HG03064 (cell line): Measurements from ENCODE around the gene HOXC5.
A peak's percentile ranks its signal among the peaks of the same experiment; 100 is the strongest.

Source experiments
- ATAC-seq: cut with Tn5 transposase; IDR thresholded peaks from one replicate; pipeline ENCODE4 v1.9.1; 2021; ENCODE audit warnings: low read depth; ENCODE audit not compliant: unreplicated experiment

HOXC5 gene

GRCh38 chr12:54006559-54007220 lies 26.2 kb upstream of the HOXC5 start:
- no peak for ATAC-seq

DNA sequence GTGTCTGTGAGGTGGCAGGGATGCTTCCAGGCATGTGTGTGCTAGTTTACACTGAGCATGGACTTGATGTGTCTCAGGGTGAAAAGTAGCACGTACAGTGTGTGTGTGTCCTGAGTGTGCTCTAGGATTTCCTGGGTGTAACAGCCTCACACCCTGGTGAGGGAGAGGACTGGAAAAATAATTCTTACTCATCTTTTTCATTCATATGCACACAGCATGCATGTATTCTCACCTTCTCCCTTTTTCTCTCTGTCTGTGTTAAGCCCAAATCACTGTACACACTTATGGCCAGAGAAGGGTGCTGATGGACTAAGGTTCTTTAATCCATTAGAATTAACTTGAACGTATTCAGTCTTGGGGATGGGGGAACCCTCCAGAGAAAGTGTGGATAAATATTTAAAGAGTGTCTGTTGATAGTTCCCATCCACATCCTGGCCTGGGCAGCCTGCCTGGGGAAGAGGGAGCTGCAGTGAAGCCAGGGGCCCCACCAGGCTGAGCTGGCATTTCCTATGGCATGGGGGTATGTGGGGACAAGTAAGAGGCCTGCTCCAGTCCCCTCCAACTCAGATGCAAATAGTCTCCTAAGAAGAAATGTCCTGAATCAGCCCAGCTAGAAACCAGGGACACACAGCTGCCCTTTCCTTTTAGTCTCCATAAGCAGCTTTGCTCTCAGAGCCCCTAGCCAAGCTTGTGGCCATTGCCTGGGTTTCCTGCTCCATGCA lies 25.2 kb upstream of the HOXC5 start:
- no peak for ATAC-seq

DNA sequence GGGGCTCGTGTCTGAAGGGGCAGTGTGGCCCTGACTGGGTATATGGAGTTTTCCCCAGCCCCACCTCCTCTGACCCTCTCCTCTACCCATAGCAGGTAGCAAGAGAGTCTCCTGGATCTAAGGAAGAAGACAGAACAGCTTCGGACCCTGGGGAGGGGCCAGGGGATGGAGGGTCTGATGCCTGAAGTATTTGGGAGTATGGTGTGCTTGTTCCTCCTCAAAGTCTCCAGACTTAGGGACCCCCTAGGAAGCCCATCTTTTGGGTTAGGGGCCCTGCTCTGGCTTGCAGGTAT lies 24.6 kb upstream of the HOXC5 start:
- ATAC-seq, result no peak

- no peak for ATAC-seq
Observed at GRCh38 chr12:54009171-54010052, 23.4 kb upstream of the HOXC5 start.

DNA sequence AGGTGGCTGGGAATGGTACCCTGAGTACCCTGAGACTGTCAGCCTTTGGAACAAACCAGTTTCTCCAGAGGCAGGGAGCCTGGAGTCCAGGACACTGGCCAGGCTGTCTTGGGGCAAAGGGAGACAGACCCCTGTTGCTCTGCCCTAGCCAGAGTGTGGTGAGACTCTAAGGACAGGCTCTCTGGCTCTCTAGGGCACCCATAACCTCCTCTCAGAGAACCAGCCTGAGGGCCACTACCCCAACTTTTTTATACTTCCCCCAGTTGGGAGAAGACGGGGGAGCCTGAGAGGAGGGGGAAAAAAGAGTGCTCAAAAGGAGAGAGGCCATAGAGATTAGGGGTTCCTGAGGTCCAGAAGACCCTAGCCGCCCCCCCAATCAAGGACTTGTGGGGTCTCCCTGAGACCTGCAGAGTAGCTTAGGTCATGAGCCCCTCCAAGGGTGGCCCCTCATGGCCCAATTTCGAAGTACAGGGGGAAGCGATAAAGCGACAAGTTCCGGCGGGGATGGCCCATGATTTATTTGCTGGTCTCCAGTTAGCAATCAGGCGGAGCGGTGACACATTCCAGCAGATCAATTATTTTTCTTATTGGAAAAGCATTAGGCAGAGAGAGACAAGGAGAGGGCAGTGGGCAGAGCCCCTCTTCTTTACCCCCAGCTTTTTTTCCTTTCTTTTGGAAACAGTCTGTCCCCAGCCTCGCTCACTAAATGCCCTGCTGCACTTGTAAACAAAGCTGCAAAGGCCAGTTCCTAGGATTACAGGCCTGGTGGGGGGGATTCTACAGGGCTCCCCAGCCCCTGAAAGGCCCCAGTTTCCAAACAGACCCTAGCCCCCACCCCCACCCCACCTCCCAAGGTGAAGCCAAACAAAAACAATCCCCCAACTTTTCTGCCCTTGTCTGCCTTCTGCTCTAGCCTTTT lies 22.5 kb upstream of the HOXC5 start:
- no peak for ATAC-seq

DNA sequence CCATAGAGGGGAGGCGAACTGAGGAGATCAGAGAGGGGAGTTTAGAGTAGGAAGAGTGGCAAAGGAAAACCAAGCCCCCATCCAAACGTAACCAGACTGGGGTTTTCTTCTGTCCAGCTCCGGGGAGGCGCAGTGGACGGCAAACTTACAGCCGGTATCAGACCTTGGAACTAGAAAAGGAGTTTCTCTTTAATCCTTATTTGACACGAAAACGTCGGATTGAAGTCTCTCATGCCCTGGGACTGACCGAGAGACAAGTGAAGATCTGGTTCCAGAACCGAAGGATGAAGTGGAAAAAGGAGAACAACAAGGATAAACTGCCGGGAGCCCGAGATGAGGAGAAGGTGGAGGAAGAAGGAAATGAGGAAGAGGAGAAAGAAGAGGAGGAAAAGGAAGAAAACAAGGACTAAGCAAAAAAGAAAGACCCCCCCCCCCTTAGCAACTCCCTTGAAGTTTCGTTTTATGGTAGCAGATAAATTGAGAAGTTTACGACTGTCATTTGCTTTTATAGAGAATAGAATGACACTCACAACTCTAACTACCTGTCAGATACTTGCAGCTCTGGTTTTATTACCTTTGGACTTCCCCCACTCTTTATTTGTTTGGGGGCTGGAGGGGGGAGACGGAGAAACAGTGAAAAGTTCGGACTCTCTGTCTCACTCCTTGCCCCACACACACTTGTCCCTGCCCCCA lies 21.7 kb upstream of the HOXC5 start:
- no peak for ATAC-seq

DNA sequence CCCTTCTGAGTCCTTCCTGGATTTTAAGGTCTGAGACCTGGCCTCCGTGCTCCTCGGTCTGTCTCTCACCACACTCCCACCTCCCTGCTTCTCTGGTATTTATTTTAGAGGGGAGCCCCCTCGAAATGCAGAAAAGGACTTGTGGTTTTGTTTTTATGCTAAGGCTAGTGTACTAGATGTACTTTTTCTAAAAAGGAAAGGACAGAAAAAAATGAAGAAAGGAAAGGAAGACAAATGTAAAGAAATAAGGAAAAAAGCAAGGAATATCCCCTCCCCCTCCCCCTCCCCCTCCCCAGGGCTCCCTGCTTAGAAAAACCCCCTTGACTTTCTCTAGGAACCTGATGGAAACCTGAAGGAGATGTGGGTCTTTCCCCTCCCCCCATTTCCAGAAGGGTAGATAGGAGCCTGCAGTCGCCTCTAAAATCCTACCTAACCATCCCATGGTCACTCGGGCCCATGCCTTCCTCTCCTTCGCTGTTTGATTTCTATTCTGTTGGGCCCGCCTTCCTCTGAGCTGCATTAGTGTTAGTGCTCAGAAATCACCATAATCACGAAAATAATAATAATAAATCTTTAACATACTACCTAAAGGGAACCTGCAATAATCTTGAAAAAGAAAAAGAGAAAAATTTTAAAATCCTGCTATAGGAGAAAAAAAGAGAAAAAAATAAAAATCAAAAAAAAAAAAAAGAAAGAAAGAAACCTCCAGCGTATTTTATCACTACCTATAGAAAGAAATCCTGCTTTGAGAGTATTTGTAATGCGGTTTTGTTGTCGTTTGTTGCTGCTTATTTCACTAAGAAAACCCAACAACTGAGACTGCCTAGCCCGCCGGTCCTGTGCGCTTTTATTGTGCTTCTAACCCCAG lies 21.0 kb upstream of the HOXC5 start:
- ATAC-seq, result no peak

- ATAC-seq, result no peak
Observed at GRCh38 chr12:54012631-54013409, 20.0 kb upstream of the HOXC5 start.

DNA sequence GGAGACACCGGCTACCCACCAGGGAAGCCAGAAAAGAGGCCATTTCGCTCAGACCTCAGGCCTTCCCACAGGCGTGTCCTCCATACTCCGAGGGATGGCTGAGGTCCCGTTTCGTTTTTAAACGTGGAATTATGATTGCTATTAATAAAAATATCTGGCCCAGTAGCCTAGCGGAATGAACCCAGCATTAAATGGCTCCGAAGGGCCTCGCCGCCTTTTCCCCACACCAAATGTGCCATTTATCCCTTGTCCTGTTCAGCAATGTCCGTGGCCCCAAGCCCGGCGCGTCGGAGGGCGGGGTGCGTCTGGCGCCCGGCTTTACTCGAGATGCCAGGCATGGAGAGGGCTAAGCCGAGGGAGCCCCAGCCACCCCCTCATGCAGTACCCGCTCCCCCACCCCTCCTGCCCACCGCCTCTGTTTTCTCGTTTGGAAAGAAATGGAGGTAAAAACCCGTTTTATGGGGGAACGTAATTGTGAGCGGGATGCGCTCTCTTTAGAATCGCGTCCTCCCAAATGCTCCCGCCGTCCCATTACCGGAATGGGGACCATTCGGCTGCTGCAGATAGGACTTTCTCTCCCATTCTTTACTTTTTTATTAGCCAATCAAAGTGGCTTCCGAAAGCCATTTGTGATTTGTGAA lies 18.4 kb upstream of the HOXC5 start:
- no peak for ATAC-seq

DNA sequence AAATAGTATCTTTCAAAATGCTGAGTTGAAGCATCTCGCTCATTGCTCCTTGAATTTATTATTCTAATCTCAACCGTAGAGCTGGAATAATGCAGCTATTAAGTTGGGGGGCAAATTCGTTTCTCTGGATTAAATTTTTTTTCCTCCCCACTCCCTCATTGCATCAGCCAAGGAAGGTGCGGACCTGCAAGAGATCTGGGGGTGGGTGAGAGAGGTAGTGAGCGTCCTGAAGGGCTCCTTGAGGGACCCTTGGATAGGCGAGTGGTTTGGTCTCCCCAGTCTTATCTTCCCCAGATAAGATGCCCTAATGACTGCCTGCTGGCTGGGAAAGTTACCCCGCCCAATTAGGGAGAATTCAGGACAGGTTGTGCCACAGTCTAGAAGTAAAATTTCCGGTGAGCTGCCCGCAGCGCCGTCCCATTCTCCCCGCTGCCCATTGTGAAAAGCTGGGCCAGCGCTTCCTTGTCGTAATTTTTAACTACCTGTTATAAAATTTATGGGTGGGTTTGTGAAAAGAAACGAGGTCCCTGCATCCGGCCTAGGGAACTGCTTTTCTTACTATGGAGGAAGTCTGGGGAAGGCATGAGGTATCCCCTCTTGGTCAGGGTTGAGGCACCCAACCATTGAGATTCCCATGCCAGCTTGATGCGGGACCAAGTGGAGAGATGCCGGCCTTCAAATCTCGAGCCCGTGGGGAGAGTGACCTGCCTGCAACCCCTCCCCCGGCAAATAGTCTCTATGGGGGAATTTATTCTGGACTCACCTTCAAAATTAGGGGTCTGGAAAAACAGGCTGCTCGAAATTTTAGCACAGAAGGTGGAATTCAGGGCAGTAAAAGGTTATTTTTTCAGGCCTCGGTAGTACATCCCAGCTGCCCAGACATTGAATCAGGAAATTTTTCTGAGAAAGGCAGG lies 17.6 kb upstream of the HOXC5 start:
- no peak for ATAC-seq

DNA sequence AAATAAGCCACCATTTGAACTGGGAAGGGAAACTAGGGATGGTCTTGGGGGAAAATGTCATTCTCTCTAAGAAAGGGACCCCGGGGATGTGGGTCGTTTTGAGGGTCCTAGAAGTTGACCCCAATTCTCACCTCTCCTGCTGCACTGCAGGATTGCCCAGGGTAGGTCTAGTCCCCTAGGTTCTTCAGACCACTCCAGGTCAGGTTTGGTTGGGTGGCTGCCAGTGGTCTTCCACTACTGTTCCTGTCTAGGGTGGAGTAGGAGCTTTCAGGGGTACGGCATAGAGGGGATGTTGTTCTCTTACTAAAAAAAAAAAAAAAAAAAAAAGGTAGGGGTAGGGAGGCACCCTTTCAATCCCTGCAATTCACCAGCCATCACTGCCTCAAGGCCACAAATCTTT lies 16.8 kb upstream of the HOXC5 start:
- no peak for ATAC-seq

DNA sequence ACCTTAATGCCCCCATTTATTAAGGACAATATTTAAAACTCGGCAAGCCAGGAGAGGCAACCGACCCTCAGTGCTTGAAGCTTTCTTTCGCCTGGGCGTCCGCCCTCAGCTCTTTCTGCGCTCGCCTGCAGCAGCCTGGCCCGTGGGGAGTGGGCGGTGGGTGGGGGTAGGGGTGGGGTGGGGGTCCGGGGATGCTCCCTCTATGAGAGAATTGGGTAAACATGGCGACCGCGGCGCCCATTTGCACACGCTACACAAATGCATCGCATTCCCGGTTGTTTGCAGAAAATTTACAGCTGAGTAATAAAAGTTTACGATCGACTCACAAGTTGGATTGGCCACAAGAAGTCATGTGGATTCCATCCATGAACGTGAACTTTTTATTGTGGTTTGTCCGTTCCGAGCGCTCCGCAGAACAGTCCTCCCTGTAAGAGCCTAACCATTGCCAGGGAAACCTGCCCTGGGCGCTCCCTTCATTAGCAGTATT lies 16.3 kb upstream of the HOXC5 start:
- no peak for ATAC-seq

GRCh38 chr12:54017027-54017788 lies 15.6 kb upstream of the HOXC5 start:
- ATAC-seq, result peak; percentile 9

DNA sequence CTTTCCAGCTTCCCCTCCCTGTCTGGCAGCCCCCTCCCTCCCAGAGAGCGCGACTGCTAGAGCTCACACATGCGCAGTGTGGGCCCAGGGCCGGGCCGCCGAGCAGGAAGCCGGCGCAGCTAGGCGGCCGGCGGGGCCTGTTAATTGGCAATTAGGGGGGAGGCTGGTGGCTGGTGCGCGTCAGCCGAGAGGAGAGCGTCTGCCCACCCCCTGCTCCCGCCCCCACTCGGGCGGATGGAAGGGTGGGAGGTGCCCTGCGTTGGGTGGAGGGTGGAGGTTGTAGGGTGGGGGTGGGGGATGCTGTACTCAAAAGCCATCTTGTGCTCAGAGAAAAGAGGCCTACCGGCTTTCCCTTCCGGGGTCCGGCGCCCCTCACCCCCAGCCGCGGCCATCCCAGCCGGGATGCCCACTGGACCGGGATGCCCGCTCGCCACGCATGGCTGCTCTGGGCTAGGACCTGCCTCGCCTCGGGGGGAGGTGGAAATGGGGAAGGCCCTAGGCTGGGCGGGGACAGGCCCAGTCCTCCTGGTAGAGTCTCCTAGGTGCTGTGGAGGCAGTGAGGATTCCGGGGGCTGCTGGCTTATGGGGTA lies 14.9 kb upstream of the HOXC5 start:
- ATAC-seq, result peak; percentile 65

GRCh38 chr12:54018468-54018984 lies 14.3 kb upstream of the HOXC5 start:
- ATAC-seq, result no peak
